NCI-H2171 (cell line): ENCODE data around the gene KCTD16.

Source experiments
- DNase-seq: peaks from one replicate; lab custom pipeline; 2025; lab: John Stamatoyannopoulos, UW

Gene KCTD16

GRCh38 chr5:144289277-144289676 is 118.6 kb downstream of the KCTD16 start:
- DNase-seq = no peak

GRCh38 chr5:144292029-144292428 is 121.4 kb downstream of the KCTD16 start:
- no peak for DNase-seq

GRCh38 chr5:144295284-144295683 is 124.6 kb downstream of the KCTD16 start:
- DNase-seq = no peak

GRCh38 chr5:144297081-144297480 is 126.4 kb downstream of the KCTD16 start:
- no peak for DNase-seq

GRCh38 chr5:144298658-144299057 is 128.0 kb downstream of the KCTD16 start:
- no peak for DNase-seq

- no peak for DNase-seq
Measured at GRCh38 chr5:144304688-144305087, 134.0 kb downstream of the KCTD16 start.

- peak; percentile 24 for DNase-seq
Measured at GRCh38 chr5:144307736-144308135, 137.1 kb downstream of the KCTD16 start.

GRCh38 chr5:144308174-144308573 is 137.5 kb downstream of the KCTD16 start:
- DNase-seq = no peak

- peak; percentile 40 for DNase-seq
Measured at GRCh38 chr5:144308906-144309670, 138.4 kb downstream of the KCTD16 start.

GRCh38 chr5:144310621-144311020 is 139.9 kb downstream of the KCTD16 start:
- no peak for DNase-seq

GRCh38 chr5:144313147-144313726 is 142.6 kb downstream of the KCTD16 start:
- DNase-seq = no peak

- DNase-seq = no peak
Measured at GRCh38 chr5:144315026-144315425, 144.4 kb downstream of the KCTD16 start.

GRCh38 chr5:144315994-144316634 is 145.4 kb downstream of the KCTD16 start:
- DNase-seq = no peak

GRCh38 chr5:144318011-144318410 is 147.3 kb downstream of the KCTD16 start:
- DNase-seq = no peak

GRCh38 chr5:144318460-144318859 is 147.8 kb downstream of the KCTD16 start:
- no peak for DNase-seq

GRCh38 chr5:144323181-144323580 is 152.5 kb downstream of the KCTD16 start:
- DNase-seq = no peak

GRCh38 chr5:144325532-144325931 is 154.9 kb downstream of the KCTD16 start:
- DNase-seq = no peak

- DNase-seq = no peak
Measured at GRCh38 chr5:144328494-144328893, 157.8 kb downstream of the KCTD16 start.

- DNase-seq = no peak
Measured at GRCh38 chr5:144328980-144329379, 158.3 kb downstream of the KCTD16 start.

- no peak for DNase-seq
Measured at GRCh38 chr5:144329681-144330080, 159.0 kb downstream of the KCTD16 start.

- no peak for DNase-seq
Measured at GRCh38 chr5:144331361-144331760, 160.7 kb downstream of the KCTD16 start.

- no peak for DNase-seq
Measured at GRCh38 chr5:144332265-144332664, 161.6 kb downstream of the KCTD16 start.

- no peak for DNase-seq
Measured at GRCh38 chr5:144333336-144333920, 162.8 kb downstream of the KCTD16 start.
